Gastrocnemius medialis (tissue), 4 donors: ENCODE data around the gene DSG2.

Experiments used
- POLR2A ChIP-seq, 2 donors: fragments of 450-650 bp; IDR thresholded peaks; one replicate each; pipeline ENCODE4 v1.6.1; 2017; ENCODE audit warnings: antibody characterized with exemption in 2 of 2, mild to moderate bottlenecking in 2 of 2, moderate library complexity in 2 of 2
- TF ChIP-seq, protein P1 (sequence below), 5 experiments: fragments of 450-650 bp in 3 of 5; fragments of 200-600 bp in 2 of 5; sonication (generic) in 2 of 5; IDR thresholded peaks in 4 of 5; conservative IDR thresholded peaks in 1 of 5; 1 replicate in 4 of 5; 2 replicates in 1 of 5; pipeline ENCODE4 v1.5.1; 2016 to 2019; ENCODE audit warnings: antibody characterized with exemption in 5 of 5, mild to moderate bottlenecking in 3 of 5, moderate library complexity in 3 of 5

DNA sequence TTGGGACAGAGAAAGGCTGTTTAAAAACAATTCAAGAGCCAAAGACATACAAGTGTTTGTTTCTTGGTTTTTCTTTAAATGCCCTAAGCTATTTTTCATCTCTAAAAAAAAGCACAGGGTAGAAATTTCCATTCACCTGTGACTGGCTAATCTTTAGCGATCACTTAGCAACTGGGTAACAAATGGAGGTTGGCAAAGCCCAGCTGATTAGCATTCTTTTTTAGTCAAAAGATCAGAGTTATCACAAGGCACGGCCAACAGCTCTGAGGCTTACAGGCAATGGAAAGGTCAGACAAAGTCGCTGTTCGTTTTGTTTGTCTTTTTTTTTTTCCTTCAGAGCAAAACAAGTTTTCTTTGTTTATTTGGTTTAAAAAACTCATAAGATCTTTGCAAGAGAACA, 64.7 kb downstream of the DSG2 start:
- no peak for TF ChIP-seq POLR2A (IDR thresholded peaks at IDR 0.05)
- TF ChIP-seq, protein P1, sequence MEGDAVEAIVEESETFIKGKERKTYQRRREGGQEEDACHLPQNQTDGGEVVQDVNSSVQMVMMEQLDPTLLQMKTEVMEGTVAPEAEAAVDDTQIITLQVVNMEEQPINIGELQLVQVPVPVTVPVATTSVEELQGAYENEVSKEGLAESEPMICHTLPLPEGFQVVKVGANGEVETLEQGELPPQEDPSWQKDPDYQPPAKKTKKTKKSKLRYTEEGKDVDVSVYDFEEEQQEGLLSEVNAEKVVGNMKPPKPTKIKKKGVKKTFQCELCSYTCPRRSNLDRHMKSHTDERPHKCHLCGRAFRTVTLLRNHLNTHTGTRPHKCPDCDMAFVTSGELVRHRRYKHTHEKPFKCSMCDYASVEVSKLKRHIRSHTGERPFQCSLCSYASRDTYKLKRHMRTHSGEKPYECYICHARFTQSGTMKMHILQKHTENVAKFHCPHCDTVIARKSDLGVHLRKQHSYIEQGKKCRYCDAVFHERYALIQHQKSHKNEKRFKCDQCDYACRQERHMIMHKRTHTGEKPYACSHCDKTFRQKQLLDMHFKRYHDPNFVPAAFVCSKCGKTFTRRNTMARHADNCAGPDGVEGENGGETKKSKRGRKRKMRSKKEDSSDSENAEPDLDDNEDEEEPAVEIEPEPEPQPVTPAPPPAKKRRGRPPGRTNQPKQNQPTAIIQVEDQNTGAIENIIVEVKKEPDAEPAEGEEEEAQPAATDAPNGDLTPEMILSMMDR (IDR thresholded peaks at IDR 0.05 in 4 of 5, conservative IDR thresholded peaks at IDR 0.05 in 1 of 5), result no peak
